IMR-90 (cell line): ENCODE data around the gene UVSSA. TPM values are rescaled to one million over a fixed set of nuclear protein-coding genes. Genes with fewer than 3 reads are reported as not detected.

Experiments
- ATAC-seq: fragments of 200-7000 bp; cut with Tn5 transposase; 2 replicates; pipeline ENCODE4 v1.9.1; 2020; ENCODE audit warnings: low read depth, mild to moderate bottlenecking, moderate library complexity
- BruUV-seq: library from RNA; stranded (reverse); fragments of 400-500 nt; replicated peaks from 2 replicates; lab custom pipeline; 2021; lab: Mats Ljungman, UMichigan
- CTCF ChIA-PET: fragments of 300-600 bp; formaldehyde crosslinking; extraction: SDS; loops from one replicate; lab custom pipeline; 2021; ENCODE audit warnings: antibody characterized with exemption; lab: Yijun Ruan, JAX
- POLR2A ChIA-PET: fragments of 300-600 bp; sonication (Branson Sonifier 250); formaldehyde crosslinking; loops from one replicate; lab custom pipeline; 2022; ENCODE audit warnings: antibody characterized with exemption; ENCODE audit not compliant: unreplicated experiment; lab: Charles Lee
- DNase-seq: peaks from one replicate; pipeline ENCODE4 v3.0.0; 2013
- H2AFZ ChIP-seq: replicated peaks from 2 replicates; pipeline ENCODE3; 2013; ENCODE audit warnings: low read length, mild to moderate bottlenecking; ENCODE audit not compliant: poor library complexity
- H2AK5ac ChIP-seq: 2 replicates; pipeline ENCODE4 v1.6.1; 2013; ENCODE audit warnings: low read depth, low read length, inconsistent platforms
- H2AK9ac ChIP-seq: replicated peaks from 2 replicates; pipeline ENCODE3; 2013; ENCODE audit warnings: mild to moderate bottlenecking, low read depth, low read length, moderate library complexity; ENCODE audit not compliant: poor library complexity
- H2BK120ac ChIP-seq: 2 replicates; pipeline ENCODE4 v1.6.1; 2013; ENCODE audit warnings: low read depth, low read length, inconsistent platforms
- H2BK15ac ChIP-seq: 3 replicates; pipeline ENCODE4 v1.6.1; 2013; ENCODE audit warnings: low read depth, low read length, inconsistent platforms
- H2BK20ac ChIP-seq: 2 replicates; pipeline ENCODE4 v1.6.1; 2013; ENCODE audit warnings: low read depth, mild to moderate bottlenecking, inconsistent platforms, low read length, moderate library complexity
- H2BK5ac ChIP-seq: 2 replicates; pipeline ENCODE4 v1.6.1; 2013; ENCODE audit warnings: mild to moderate bottlenecking, low read depth, low read length, inconsistent platforms; ENCODE audit not compliant: poor library complexity, severe bottlenecking
- H3K14ac ChIP-seq: replicated peaks from 2 replicates; pipeline ENCODE4 v1.6.1; 2013; ENCODE audit warnings: low read depth, low read length, inconsistent platforms
- H3K18ac ChIP-seq: 2 replicates; pipeline ENCODE4 v1.6.1; 2013; ENCODE audit warnings: low read depth, low read length, control low read depth
- H3K23ac ChIP-seq: 2 replicates; pipeline ENCODE4 v1.6.1; 2013; ENCODE audit warnings: low read depth, low read length, inconsistent platforms
- H3K27ac ChIP-seq: 2 replicates; pipeline ENCODE4 v1.5.1; 2013; ENCODE audit warnings: mild to moderate bottlenecking, control low read depth, low read length; ENCODE audit not compliant: insufficient read depth
- H3K27me3 ChIP-seq: 2 replicates; pipeline ENCODE4 v1.6.1; 2013; ENCODE audit warnings: low read length; ENCODE audit not compliant: control insufficient read depth, insufficient read depth
- H3K36me3 ChIP-seq: 2 replicates; pipeline ENCODE4 v1.6.1; 2013; ENCODE audit warnings: low read length, mixed read lengths; ENCODE audit not compliant: control insufficient read depth, insufficient read depth
- H3K4ac ChIP-seq: 2 replicates; pipeline ENCODE4 v1.6.1; 2013; ENCODE audit warnings: low read depth, low read length, inconsistent platforms
- H3K4me1 ChIP-seq: 2 replicates; pipeline ENCODE4 v1.6.1; 2013; ENCODE audit warnings: low read length, mixed read lengths; ENCODE audit not compliant: control insufficient read depth, insufficient read depth
- H3K4me2 ChIP-seq: 2 replicates; pipeline ENCODE4 v1.6.1; 2013; ENCODE audit warnings: low read depth, mild to moderate bottlenecking, control low read depth, low read length, moderate library complexity
- H3K4me3 ChIP-seq: 2 replicates; pipeline ENCODE4 v1.5.1; 2013; ENCODE audit warnings: low read depth, mild to moderate bottlenecking, control low read depth, low read length, moderate library complexity; ENCODE audit not compliant: insufficient read depth
- H3K56ac ChIP-seq: 2 replicates; pipeline ENCODE4 v1.6.1; 2013; ENCODE audit warnings: low read length, inconsistent platforms; ENCODE audit not compliant: insufficient read depth; ENCODE audit errors: extremely low read depth
- H3K79me1 ChIP-seq, 2 experiments: 2 replicates each; pipeline ENCODE4 v1.6.1; 2013; ENCODE audit warnings: low read length in 2 of 2, inconsistent platforms in 1 of 2, low read depth in 1 of 2
- H3K9ac ChIP-seq: 2 replicates; pipeline ENCODE4 v1.6.1; 2013; ENCODE audit warnings: low read depth, low read length, control low read depth
- H3K9me1 ChIP-seq: 2 replicates; pipeline ENCODE4 v1.6.1; 2013; ENCODE audit warnings: low read length, inconsistent platforms; ENCODE audit not compliant: insufficient read depth
- H3K9me3 ChIP-seq: 2 replicates; pipeline ENCODE4 v1.6.1; 2013; ENCODE audit warnings: low read length; ENCODE audit not compliant: control insufficient read depth, insufficient read depth
- H4K20me1 ChIP-seq: 2 replicates; pipeline ENCODE4 v1.6.1; 2013; ENCODE audit warnings: low read length, inconsistent platforms; ENCODE audit not compliant: insufficient read depth
- H4K5ac ChIP-seq: 2 replicates; pipeline ENCODE4 v1.6.1; 2013; ENCODE audit warnings: mild to moderate bottlenecking, low read depth, low read length, control low read depth
- H4K8ac ChIP-seq, 2 experiments: 2 replicates each; pipeline ENCODE4 v1.6.1; 2013; ENCODE audit warnings: low read depth in 2 of 2, low read length in 2 of 2, control low read depth in 1 of 2, inconsistent platforms in 1 of 2
- H4K91ac ChIP-seq: 2 replicates; pipeline ENCODE4 v1.6.1; 2013; ENCODE audit warnings: low read depth, low read length, inconsistent platforms; ENCODE audit not compliant: insufficient read depth
- BHLHE40 ChIP-seq: fragments of 150-350 bp; IDR thresholded peaks from 2 replicates; pipeline ENCODE4 v1.6.1; 2016; ENCODE audit warnings: mild to moderate bottlenecking, low read depth, low read length
- CEBPB ChIP-seq: IDR thresholded peaks from 2 replicates; pipeline ENCODE4 v1.6.1; 2012; ENCODE audit warnings: low read depth, low read length, improper control_type of control experiment
- CHD1 ChIP-seq: IDR thresholded peaks from 2 replicates; pipeline ENCODE4 v1.6.1; 2012; ENCODE audit warnings: low read depth, low read length, improper control_type of control experiment
- ELK1 ChIP-seq: fragments of 150-350 bp; IDR thresholded peaks from 2 replicates; pipeline ENCODE4 v1.6.1; 2016; ENCODE audit warnings: low read depth, mild to moderate bottlenecking, low read length, moderate library complexity, borderline replicate concordance
- FOS ChIP-seq: fragments of 150-350 bp; IDR thresholded peaks from 2 replicates; pipeline ENCODE4 v1.6.1; 2016; ENCODE audit warnings: low read depth, low read length
- MAZ ChIP-seq: IDR thresholded peaks from 2 replicates; pipeline ENCODE4 v1.6.1; 2012; ENCODE audit warnings: low read depth, mild to moderate bottlenecking, low read length, improper control_type of control experiment, moderate library complexity, borderline replicate concordance
- NFE2L2 ChIP-seq: fragments of 150-350 bp; IDR thresholded peaks from 2 replicates; pipeline ENCODE4 v1.6.1; 2016; ENCODE audit warnings: low read depth, mild to moderate bottlenecking, low read length
- POLR2A ChIP-seq: IDR thresholded peaks from 2 replicates; pipeline ENCODE4 v1.6.1; 2012; ENCODE audit warnings: mild to moderate bottlenecking, low read depth, low read length
- RAD21 ChIP-seq: IDR thresholded peaks from 2 replicates; pipeline ENCODE4 v1.6.1; 2012; ENCODE audit warnings: low read length, improper control_type of control experiment
- SMC3 ChIP-seq: fragments of 150-350 bp; IDR thresholded peaks from 2 replicates; pipeline ENCODE4 v1.6.1; 2016; ENCODE audit warnings: low read depth, mild to moderate bottlenecking, antibody characterized with exemption, low read length, moderate library complexity
- USF2 ChIP-seq: fragments of 150-350 bp; IDR thresholded peaks from 2 replicates; pipeline ENCODE4 v1.6.1; 2017; ENCODE audit warnings: mild to moderate bottlenecking, antibody characterized with exemption, low read length, low read depth
- WGBS, 2 experiments: methylation state at CpG; one replicate each; pipeline versions ENCODE4 v1.1.5 to v1.1.7; 2013; ENCODE audit warnings: missing lambda C conversion rate in 2 of 2; ENCODE audit not compliant: insufficient read length in 1 of 2; ENCODE audit errors: extremely low coverage in 2 of 2; 5-methylcytosine and 5-hydroxymethylcytosine counted together
- dilution Hi-C: fragments of 300-500 bp; cut with HindIII; formaldehyde crosslinking; loops from one replicate; pipeline ENCODE4 v1.14.3; 2018; ENCODE audit warnings: low sequenced_read_pairs; ENCODE audit not compliant: unreplicated experiment
- in situ Hi-C: fragments of 300-500 bp; cut with MboI; formaldehyde crosslinking; loops from 3 replicates; pipeline ENCODE4 v1.14.3; 2019; ENCODE audit warnings: low sequenced_read_pairs, inconsistent platforms, mixed read lengths
- intact Hi-C: fragments of 100-400 bp; cut with micrococcal nuclease; formaldehyde crosslinking; loops from 2 replicates; pipeline ENCODE4 v1.10.0; 2022
- polyA plus RNA-seq, 3 experiments: library from polyadenylated mRNA; depleted of rRNA; stranded (reverse); fragments of >200 nt; gene quantifications; 2 replicates each; pipeline ENCODE4 v1.2.3, GENCODE V29; 2012; ENCODE audit warnings: low replicate concordance in 1 of 3
- total RNA-seq: library from RNA; depleted of rRNA; stranded (reverse); fragments of >200 nt; gene quantifications from 2 replicates; pipeline ENCODE4 v1.2.3, GENCODE V29; 2012

UVSSA gene
- total and polyA plus RNA-seq, 2 of the 4 experiments (the other 2 are of a cell fraction) = 1.4 to 8.4 TPM

GRCh38 chr4:1365271-1366178 lies 18.5 kb downstream of the UVSSA start (continued):
- TF ChIP-seq MAZ = no peak

GRCh38 chr4:1366371-1367229 lies 19.6 kb downstream of the UVSSA start:
- no peaks in the 10 kb centered on the region; a peak in 1 of 4 replicates for H3K79me1 ChIP-seq
- no peak overlapping the region for H3K9ac ChIP-seq
- no peak overlapping the region for H3K4me2 ChIP-seq
- intact Hi-C loops = loop anchor here (10.0 kb wide), 1 partner anchor 358 kb away; the partner anchor contains the start of genes TACC3 and TMEM129
- H3K4me3 ChIP-seq = no peak overlapping the region
- H2AFZ ChIP-seq = peak overlapping the region; percentile 11
- DNase-seq = no peak
- in situ Hi-C loops = no loop called here
- H3K36me3 ChIP-seq = peaks cover 15% of the 10 kb centered on the region
- H3K23ac ChIP-seq = no peak overlapping the region
- H4K20me1 ChIP-seq = no peaks in the 10 kb centered on the region
- no TSS peak for BruUV-seq
- dilution Hi-C loops = no loop called here
- H4K8ac ChIP-seq = no peak overlapping the region
- peak overlapping the region; percentile 28 for H2AK9ac ChIP-seq
- no peak overlapping the region for H3K27ac ChIP-seq
- no peak overlapping the region for H4K91ac ChIP-seq
- no peak overlapping the region for H2BK20ac ChIP-seq
- no peak overlapping the region for H2BK15ac ChIP-seq
- no peaks in the 10 kb centered on the region for H3K4me1 ChIP-seq
- ChIA-PET POLR2A (no interaction called here), CTCF (interaction anchor here (0.9 kb wide), 1 partner anchor 11 kb away, joined by 3 read pairs; no protein-coding TSS in a partner anchor)
- WGBS, 2 experiments = 92% methylated on average over 8 of the region's 35 CpGs; no CpG with 5 or more reads in 1 of the 2 experiments
- H3K9me3 ChIP-seq = no peaks in the 10 kb centered on the region
- H3K56ac ChIP-seq = no peak overlapping the region
- H2BK5ac ChIP-seq = no peak overlapping the region
- no peak overlapping the region for H3K4ac ChIP-seq
- H3K27me3 ChIP-seq = no peaks in the 10 kb centered on the region
- no peak overlapping the region for H2AK5ac ChIP-seq
- H3K18ac ChIP-seq = no peak overlapping the region
- H3K14ac ChIP-seq = no peak overlapping the region
- H2BK120ac ChIP-seq = no peak overlapping the region
- H3K9me1 ChIP-seq = no peaks in the 10 kb centered on the region; the same call in 1 of the 2 replicates
- H4K5ac ChIP-seq = no peak overlapping the region
- no peak for ATAC-seq
- TF ChIP-seq BHLHE40 (no peak), FOS (no peak), RAD21 (no peak), ELK1 (no peak), CEBPB (no peak), POLR2A (no peak), CHD1 (no peak), USF2 (no peak), SMC3 (no peak), NFE2L2 (no peak)
